NCI-H82 (cell line): ENCODE measurements around the gene WHRN.
A peak's percentile ranks its signal among the peaks of the same experiment; 100 is the strongest.

Experiments
- DNase-seq: peaks from one replicate; lab custom pipeline; 2025; lab: John Stamatoyannopoulos, UW

Gene WHRN

DNA sequence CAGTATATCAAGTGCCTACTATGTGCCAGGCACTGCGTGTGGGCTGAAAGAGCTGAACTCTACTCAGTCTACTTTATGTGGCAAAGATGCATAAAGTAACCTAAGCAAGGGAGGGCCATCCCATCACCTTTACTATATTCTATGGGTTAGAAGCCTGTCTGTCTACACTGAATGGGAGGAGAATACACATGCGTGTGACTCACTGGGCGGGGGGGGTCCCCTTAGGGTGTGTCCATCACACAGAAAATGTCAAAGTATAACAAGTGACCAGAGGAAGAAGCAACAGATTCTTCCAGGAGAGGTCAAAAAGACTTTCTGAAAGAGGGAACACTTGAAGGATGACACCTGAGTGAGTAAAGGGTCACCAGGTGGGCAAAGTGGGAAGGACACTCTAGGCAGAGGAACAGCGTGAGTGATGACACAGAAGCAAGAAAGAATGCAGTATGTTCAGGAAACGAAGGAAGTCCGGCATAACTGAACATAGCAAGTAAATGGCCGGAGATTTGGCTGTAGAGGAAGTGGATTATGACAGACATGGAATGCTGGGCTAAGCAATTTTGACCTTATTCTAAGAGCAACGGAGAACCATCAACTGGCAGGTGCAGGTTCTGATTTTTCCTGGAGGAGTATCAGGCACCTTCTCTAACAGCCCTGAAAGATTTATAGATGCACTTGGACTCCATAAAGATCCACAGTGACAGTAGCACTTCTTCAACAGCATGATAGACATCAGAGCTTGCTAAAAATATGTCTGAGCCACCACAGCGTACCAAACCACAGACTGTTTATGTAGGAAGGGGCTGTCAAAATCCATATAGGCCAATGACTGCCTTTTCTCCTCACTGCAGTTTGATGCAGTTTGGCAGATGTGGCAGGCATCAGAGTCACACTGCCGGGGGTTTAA lies 8.0 kb upstream of the WHRN start:
- DNase-seq: no peak

DNA sequence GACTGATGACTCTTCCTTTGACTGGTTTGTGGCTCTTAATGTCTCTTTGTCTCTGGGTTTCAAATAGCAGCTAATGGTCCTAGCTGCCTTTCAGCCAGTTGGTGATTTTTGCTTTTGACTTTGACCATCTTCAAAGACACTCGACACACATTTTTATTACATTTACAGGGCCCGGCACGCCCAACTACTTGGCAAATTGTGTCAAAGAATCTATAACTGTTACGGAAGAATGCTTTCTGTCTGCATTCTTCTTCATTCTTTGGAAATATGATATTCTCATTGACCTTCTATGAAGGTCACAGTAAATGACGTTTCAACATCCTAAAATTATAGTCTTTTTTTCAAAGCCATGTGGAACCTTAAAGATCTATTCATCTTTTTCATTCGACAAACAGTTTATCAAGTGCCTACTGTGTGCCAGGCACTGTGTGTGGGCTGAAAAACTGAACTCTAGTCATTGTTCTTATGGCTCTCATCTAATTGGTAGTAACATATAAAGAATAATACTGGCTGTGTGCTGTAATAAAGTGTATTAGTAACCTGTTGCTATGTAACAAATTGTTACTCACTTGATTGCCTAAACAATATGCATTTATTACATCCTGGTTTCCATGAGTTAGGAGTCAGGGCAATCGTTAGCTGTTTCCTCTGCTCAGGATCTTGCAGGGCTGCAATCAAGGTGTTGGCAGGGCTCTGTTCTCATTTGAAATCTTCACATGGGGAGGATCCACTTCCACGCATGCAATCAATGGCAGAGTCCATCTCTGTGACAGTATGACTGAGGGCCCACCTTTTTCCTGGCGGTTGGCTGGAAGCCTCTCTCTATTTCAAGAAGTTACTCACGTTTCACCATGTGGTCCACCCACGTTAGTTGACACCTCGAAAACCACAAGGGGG lies 7.0 kb upstream of the WHRN start:
- no peak for DNase-seq

DNA sequence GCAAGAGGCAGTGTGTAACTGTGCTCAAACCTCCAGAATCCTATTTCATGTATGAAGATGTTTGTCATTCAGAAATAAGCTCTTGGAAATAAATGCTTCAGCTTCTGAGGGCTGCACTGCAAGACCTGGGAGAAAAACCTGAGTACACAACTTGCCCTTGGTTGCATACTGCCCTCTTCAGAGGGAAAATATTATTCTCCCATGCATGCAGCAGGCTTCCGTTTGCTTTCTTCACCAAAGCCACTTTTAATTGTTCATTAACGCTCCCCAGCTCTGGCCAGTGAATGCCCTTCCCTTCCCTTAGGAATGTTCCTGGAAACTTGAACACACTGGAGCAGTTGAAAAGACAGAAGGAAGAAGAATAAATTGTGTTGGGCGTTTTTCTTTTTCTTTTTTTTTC lies 2.5 kb upstream of the WHRN start:
- DNase-seq: peak; percentile 34

DNA sequence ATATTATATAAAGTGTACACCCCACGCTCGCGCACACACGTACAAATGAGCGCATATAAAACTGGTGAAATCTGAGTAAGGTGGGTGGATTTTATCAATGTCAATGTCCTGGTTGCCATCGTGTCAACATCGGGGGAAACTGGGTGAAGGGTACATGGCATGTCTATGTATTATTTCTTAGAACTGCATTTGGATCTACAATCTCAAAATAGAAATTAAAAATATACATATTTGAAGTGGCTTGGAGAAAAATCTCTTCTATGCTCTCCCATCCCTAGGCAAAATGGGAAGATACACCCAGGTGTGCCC lies 763 bp upstream of the WHRN start:
- DNase-seq: no peak

DNA sequence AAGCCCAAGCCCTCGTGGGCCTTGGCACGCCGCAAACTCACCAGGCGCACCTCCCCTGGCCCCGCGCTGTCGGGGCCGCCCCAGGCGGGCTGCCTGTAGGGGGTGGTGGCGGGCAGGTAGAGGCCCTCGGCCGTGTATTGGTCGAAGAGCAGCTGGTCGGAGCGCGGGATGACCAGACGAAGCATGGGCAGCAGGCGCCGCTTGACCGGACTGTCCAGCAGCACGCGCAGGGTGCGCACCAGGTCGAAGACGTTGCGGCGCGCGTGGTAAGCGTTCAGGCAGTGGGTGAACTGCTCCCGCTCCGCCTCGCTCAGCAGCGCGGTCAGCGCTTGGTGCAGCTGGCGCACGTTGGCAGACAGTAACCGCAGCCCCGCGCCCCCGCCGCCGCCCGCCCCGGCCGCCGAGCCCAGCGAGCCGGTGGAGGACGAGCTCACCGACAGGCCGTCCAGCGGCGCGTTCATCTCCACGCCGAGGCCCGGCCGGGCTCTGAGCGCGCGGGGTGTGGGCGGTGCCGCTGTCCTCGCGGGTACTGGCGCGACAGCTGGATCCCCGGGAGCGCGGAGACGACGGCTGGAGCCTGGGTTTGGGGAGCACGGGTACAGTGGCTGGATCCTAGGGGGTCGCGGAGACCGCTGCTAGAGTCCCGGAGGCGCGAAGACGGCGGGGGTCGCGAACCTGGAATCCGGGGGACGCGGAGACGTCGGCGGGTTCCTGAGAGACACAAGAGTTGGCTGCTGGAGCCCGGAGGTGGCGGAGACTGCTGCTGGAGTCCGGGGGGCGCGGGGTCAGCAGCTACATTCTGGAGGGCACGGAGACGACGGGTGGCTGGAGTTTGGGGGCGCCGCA lies 709 bp downstream of the WHRN start:
- DNase-seq: peak; percentile 62

DNA sequence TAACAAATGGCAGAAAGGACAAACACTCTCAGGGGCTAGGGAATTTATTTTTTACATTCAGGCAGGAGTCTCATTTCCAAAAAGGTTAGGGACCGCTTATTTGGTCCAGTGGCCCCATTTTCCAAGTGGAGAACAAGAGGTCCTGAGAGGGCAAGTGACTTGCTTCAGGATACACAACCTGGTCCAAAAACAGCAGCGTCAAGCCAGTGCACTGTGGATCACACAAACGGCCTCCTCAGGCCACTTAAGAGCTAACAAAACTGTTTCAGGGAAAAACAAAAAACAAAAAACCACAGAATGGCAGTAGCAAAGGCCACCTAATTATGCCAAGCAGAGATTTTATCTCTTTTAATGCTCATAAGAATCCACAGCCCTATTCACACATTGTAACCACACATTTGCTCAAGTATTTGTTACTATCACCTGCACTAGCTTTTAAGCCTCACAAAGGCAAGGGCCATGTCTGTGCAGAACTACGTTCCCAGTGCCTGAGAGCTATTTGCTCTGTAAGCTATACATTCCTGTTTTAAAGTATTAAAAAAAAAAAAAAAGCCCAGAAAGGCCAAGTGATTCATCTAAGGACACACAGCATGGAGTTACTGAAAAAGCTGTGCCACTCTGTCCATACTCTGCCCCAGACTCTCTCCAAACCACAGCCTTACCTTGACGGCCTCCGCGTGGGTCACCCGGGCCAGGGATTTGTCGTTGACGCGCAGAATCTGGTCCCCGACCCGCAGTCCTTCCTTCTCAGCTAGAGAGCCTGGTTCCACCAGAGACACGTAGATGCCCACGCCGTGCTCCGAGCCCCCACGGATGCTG lies 1.5 kb downstream of the WHRN start:
- DNase-seq: no peak

DNA sequence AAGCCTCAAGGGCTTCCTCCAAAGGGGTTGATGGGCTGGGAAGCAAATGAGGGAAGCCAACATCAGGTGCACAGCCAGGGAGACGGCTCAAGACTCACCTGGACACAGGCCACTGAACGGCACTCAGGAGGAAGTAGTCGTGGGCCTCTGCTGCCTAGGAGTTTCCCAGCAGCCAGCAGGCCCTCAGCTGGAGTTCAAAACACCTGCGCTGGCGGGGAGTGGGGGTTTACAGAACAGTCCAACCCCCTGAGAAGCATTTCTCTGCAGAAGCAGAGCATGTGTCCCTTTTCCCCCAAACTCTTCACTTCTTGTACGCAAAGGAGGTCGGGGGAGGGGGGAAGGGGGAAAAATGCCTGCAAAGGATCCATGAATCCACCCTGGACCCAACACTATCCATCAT lies 2.3 kb downstream of the WHRN start:
- DNase-seq: no peak

DNA sequence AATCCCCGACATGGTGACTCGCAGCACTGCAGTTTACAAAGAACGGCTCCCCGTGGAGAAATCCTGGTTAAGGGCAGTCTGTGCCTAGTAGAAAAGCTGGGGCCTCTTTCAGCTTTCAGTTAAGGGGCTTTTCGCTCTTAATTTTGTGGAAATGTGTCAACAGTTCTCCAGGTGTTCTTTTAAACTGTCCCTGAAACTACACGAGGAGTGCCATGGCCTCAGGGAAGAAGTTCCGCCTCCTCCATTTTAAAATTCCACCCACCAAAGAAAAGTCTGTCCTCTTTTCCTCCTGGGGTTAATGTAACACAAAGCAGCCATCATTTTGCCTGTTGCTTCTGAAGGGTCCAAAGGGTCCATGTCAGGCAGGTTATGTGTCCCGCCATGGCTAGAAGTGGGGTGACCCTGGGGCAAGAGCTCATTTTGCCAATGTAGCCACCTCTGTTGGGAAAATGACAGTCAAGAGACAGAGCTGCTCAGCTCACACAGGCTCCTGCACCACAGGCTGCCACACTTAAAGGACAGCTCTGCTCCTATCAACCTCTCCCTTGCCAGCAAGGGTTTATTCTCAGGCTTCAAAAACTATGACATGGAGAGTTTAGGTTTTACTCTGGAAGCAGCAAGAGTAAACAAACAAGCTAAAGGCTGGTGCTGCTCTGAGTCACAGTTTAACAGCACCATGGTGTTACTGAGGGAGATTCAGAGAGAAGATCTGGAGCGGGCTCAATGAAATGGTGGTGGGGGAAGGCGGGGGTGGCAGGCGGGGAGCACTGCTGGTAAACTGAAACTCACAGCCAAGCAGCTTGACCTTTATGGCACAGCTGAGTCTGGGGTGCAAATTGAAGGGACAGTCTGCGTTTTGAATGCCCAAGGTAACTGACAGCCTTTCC lies 3.2 kb downstream of the WHRN start:
- DNase-seq: no peak

DNA sequence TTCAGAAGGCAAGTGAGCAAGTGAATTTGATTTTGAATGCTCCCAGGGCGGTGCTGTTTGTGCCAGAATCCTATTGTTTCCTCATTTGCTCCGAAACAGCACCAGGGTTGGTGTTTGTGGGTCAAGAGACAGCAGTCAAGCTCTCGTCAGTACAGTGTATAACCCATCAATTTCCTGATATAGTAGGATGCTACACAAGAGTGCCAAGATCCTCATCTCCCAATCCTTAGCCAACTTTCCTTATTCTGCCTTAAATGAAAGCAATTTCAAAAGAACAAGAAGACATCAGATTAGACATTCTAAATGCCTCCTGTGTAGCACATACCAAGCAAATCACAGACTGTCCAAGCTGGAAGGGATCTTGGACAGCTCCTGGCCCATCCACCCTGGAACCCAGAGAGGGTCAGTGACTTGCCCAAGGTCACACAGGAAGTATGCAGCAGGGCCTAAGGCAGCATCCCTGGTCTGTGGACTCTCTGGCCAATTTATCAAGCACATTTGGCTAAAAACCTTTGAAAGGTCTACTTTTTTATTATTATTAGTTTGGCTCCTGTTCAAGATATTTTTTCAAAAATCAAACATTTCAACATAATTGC lies 4.5 kb downstream of the WHRN start:
- no peak for DNase-seq

DNA sequence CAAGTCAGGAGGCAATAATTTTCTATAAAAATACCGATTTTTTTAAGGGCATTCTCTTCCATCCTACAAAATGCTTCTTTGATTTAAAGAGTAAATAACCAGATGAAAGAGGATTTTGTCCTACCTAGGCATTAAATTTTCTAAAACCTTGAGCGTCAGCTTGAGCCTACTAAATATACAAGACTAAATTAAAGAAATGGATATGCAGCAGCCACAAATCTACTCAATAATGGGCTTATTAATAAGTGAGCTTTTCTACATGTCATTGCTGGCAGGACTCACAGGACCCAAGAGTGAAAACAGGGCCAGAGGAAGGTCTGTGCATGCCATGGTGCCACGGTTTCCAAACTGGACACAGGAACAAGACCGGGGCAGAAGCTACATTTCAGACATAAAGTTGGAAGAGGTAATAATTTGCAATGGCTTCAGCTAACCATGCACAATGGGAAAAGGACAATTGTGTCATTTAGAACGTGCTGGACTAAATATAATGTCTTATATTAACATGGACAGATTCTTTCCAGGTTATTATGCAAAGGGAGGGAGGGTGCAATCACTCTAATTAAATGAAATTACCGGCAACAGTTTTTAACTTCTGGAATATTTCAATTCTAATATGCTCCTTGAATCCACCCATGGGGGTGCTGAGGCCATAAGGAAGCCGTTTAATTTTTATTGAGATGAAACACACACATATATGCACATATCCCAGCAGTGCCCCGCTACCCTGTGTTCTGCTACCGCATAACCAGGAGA lies 5.2 kb downstream of the WHRN start:
- DNase-seq: no peak

DNA sequence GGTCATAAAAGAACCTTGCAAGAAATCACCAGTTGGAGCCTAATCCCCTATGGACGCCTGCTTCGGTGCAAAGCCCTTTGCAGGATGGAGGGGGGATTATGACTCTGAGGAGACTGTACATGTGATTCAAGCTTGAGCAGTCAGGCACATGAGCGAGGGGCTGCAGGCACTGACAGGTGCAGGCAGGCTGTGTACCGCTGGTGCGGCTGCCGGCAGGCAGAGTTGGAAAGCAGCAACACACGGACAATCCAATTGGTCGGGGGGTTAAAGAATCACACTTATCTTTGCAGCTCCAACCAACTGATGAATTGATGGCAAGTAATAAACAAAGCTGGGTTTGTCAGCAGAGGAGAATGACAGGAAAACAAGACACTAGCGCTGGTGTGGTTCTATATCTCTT lies 5.7 kb downstream of the WHRN start:
- peak; percentile 98 for DNase-seq

DNA sequence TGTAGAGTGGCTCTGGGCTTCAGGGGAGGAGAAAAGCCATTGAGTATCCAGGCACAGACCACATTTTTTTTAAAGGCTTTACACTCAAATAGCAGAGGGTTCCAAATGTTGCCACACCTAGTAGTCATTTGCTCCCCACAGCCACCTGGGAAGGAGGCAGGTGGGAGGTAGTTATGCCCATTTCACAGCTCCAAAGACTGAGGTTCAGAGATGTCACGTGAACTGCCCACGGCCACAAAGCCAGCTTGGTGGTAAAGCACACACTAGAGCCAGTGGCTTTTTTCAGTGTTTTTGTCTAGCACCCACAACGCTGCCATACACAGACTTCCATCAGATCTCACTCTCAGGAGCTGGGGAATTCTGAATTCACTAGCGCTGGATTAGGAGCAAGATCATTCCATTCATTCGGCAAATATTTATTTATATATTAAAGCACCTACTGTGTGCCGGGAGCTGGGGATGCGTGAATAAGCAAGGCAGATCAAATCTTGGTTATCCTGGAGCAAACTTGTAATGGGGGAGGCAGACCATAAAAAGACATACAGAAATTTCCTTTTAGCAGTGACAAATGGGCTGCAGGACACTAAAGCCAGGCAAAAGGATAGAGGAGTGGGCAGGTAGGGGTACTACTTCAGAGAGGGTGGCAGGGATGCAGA lies 7.4 kb downstream of the WHRN start:
- no peak for DNase-seq

DNA sequence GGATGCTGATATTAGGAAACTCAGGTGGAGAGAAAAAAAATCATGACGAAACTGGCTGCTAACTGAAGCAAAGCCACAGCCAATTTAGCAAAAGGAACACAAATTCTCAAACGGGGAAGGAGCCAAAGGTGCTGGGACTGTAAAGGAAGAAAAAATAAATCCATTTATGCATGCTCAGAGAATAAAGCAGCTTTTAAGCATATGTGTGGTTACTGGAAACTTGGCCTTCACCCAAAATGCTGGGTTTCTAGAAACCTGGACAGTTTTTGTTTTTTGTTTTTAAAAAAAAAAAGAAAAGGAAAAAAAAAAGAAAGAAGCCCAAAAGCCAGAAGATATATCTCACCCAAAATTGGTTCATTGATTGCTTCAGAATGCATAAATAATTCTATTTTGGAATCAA lies 8.0 kb downstream of the WHRN start:
- no peak for DNase-seq

DNA sequence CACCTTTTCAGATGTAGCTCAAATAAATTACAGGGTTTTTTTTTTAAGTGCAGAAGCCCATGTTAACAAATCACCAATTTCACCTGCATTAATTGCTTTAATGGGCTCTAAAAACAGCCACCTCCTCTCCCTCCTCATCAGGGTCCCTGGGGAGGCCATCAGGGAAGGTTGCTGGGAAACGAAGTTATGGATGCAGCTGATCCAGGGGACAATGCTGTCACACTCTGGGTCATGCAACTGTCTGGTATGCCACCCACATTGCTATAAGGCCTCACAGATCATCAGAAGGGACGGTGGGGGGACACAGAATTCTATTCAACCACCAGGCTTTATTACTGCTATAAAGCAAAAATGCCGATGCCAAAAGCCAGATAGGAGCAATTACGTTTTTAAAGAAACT lies 9.3 kb downstream of the WHRN start:
- DNase-seq: peak; percentile 18

DNA sequence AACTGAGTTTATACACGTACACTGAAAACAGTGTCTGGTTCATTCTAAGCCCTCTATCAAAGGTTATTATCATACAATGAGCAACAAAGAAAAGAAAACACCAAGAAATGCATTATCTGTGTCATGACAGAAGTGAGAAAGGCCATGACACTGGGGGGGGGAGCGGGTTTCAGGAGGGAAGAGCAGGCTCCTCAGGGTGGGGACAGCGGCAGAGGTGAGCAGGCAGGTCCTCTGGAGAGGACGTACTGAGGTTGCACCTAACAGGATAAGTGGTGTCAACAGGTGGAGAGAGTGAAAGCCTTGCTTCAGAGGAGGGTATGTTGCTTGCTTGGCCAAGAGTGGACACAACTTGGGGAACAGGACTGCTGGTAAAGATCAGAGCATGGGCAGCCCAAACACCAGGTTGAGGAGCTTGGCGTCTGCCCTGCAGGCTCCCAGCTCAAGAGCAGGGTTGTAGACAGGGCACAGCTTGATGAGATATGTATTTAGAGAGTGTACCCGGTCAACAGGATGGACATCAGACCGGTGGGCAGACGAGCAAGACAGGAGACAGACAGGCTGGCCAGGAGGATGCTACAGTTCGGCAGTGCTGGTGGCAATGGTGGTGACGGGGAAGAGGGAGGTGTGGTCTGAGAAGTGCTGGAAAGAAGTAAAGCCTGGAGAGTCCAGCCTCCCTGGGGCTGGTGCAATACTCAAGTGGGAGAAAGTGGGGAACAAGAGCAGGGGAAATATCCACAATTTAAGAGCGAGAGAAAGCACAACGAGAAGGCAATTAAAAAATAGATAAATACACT lies 10.3 kb downstream of the WHRN start:
- no peak for DNase-seq

DNA sequence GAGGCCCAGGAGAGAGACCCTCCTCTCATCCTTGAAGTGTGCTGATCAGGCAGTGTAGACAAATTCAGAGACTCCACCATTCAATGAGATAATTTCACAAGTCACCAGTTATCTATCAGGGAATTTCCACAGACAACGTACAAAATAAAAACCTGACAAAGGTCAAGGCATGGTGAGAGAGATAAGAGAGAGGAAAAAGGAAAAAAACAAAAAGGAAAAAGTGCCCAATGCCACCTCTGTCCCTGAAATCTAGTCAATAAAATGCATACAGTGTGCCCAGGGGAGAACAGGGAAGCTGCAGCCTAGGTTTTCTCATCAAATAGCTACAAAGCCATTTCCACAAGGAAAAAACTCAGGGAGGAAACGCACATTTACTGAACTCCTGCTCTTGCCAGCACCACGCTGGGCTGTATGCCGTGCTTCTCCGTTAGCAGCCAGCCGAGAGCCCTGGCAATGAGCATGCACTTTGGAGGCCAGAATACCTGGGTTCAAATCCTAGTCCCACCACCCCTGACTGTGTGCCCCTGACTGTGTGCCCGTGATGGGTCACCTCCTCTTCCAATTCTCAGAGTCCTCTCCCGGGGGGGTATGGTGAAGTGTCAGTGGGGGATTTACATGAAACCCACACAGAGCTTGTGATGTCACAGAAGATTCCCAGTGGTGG lies 11.6 kb downstream of the WHRN start:
- DNase-seq: no peak

DNA sequence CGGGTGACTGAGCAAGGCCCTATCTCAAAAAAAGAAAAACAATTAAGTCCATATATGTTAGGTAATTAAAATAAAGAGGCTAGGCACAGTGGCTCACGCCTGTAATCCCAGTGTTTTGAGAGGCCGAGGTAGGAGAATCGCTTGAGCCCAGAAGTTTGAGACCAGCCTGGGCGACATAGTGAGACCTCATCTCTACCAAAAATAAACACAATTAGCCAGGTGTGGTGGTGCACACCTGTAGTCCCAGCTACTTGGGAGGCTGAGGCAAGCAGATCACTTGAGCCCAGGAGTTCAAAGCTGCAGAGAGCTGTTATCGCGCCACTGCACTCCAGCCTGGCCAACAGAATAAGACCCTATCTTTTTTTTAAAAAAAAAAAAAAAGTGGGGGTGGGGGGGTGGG lies 12.3 kb downstream of the WHRN start:
- DNase-seq: no peak
